Uterus (tissue), 2 donors: ENCODE measurements around the gene PRSS38.

Experiments
- CTCF ChIP-seq, 4 experiments: fragments of 200-600 bp in 2 of 4; fragments of 450-650 bp in 2 of 4; sonication (generic) in 2 of 4; IDR thresholded peaks; one replicate each; pipeline ENCODE4 v1.5.1; 2016 to 2019; ENCODE audit warnings: antibody characterized with exemption in 4 of 4, mild to moderate bottlenecking in 2 of 4, moderate library complexity in 1 of 4
- POLR2A ChIP-seq, 2 donors: fragments of 450-650 bp; IDR thresholded peaks; one replicate each; pipeline ENCODE4 v1.6.1; 2016; ENCODE audit warnings: antibody characterized with exemption in 2 of 2, mild to moderate bottlenecking in 1 of 2, moderate library complexity in 1 of 2

GRCh38 chr1:227775841-227776240 is 39.6 kb upstream of the PRSS38 start:
- TF ChIP-seq CTCF (IDR thresholded peaks at IDR 0.05) (no peak), POLR2A (IDR thresholded peaks at IDR 0.05) (no peak)
